Retinal pigment epithelial cell (primary cell): ENCODE results near the gene EFHC2.

Experiments
- DNase-seq: peaks from one replicate; pipeline ENCODE4 v3.0.0-alpha.2; 2010; ENCODE audit warnings: low read depth
- H3K4me3 ChIP-seq: 2 replicates; pipeline ENCODE4 v1.5.1; 2011; ENCODE audit warnings: mild to moderate bottlenecking, low read length, control low read depth, moderate library complexity
- TF ChIP-seq, protein P1 (sequence below): conservative IDR thresholded peaks from 2 replicates; pipeline ENCODE4 v1.5.1; 2011; ENCODE audit warnings: low read depth, low read length, control low read depth, inconsistent platforms

Gene EFHC2

DNA sequence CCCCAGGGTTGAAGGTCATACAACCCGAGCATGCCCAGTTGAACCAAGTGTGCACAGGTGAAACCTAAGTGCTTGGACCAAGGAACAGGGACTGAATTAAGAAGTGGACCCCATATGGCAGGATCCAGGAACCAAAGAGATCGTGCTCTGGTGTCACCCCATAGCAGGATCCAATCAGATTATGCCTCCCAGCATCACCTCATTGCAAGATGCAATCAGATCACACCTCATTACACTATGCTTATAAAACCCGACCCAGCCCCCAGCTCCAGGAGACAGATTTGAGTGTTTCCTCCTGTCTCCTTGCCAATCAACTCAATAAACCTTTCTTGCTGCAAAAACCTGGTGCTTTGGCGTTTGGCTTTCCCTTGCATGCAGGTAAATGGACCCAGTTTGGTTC lies 37.6 kb downstream of the EFHC2 start:
- DNase-seq = no peak
- TF ChIP-seq, protein P1, sequence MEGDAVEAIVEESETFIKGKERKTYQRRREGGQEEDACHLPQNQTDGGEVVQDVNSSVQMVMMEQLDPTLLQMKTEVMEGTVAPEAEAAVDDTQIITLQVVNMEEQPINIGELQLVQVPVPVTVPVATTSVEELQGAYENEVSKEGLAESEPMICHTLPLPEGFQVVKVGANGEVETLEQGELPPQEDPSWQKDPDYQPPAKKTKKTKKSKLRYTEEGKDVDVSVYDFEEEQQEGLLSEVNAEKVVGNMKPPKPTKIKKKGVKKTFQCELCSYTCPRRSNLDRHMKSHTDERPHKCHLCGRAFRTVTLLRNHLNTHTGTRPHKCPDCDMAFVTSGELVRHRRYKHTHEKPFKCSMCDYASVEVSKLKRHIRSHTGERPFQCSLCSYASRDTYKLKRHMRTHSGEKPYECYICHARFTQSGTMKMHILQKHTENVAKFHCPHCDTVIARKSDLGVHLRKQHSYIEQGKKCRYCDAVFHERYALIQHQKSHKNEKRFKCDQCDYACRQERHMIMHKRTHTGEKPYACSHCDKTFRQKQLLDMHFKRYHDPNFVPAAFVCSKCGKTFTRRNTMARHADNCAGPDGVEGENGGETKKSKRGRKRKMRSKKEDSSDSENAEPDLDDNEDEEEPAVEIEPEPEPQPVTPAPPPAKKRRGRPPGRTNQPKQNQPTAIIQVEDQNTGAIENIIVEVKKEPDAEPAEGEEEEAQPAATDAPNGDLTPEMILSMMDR = no peak

DNA sequence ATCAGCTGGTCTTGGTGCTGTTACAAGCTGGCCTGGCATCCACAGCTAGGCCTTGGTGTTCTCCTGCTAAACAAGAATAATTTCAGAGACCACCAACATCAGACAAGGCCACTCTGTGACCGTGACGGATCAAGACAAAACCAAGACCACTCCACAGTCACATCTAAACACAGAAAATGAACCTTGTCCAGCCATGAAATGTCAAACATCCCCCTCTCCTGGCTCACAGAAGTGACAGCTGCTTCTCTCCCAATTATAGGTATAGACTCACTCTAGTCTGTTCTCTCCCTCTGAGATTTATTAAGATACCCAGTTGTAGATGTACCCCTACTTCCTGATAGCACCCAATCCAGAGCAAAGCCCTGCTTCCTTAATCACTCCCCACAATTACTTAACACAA lies 40.4 kb downstream of the EFHC2 start:
- H3K4me3 ChIP-seq = no peak overlapping the region
- DNase-seq = no peak
- TF ChIP-seq, protein P1 = no peak

More for the DNA sequence above, 37.6 kb downstream of the EFHC2 start:
- H3K4me3 ChIP-seq = no peak overlapping the region

GRCh38 chrX:44299177-44299576 lies 44.3 kb downstream of the EFHC2 start:
- no peak for DNase-seq
- TF ChIP-seq, protein P1 = no peak
- no peak overlapping the region for H3K4me3 ChIP-seq

DNA sequence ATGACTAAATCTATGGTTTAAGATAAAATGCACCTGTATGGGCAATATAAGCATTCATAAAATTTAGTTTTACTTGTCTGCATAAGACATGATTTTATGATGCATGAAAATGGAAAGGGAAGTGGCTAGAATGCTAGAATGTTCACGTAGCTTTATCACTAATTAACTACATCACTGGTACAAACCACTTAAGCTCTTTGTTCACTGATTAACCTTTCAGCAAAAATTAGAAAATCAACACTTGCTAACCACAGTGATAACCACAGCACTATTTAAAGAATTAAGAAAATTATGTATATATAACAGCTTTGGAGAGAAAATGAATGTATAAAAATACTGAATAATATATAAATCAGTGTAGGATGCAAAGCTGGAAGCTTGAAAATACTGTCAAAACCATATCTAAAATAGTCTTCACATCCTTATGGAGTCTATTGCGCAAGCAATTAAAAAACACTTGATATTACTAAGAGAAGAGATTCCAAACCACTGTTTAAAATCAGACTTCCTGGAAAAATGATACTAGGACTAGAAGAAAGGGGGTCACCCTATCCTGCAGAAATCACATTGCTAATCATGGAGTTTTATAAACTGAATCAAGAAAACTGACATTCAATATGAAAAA lies 51.9 kb downstream of the EFHC2 start:
- TF ChIP-seq, protein P1 = no peak
- no peak overlapping the region for H3K4me3 ChIP-seq
- DNase-seq = no peak

GRCh38 chrX:44290718-44291117 lies 52.8 kb downstream of the EFHC2 start:
- no peak overlapping the region for H3K4me3 ChIP-seq
- DNase-seq = no peak
- TF ChIP-seq, protein P1 = no peak

DNA sequence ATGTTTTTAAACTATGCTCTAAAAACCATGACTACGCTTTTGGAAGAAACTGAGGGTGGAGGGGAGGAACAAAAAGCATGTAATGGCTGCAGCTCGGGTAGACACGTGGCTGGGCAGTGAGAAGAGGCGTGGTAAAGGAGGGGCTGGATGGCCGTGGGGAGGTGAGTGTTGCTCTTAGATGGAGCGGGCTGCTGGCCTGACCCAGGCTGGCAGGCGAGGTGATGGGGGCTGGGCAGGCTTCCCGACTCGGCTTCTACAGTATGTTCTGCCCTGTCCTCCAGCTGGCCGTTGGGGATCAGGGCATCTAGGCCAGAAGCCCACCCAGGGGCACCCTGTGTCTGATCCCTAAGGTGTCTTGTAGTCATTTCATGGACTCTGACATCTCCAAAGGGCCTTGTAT lies 60.7 kb downstream of the EFHC2 start:
- H3K4me3 ChIP-seq = no peak overlapping the region
- no peak for DNase-seq
- TF ChIP-seq, protein P1 = no peak

GRCh38 chrX:44280116-44280515 lies 63.4 kb downstream of the EFHC2 start:
- DNase-seq = no peak
- TF ChIP-seq, protein P1 = no peak
- H3K4me3 ChIP-seq = no peak overlapping the region
